Aorta (tissue), 5 donors: ENCODE measurements around the gene PPM1D. TPM values are rescaled to one million over a fixed set of nuclear protein-coding genes. Genes with fewer than 3 reads are reported as not detected.

Experiments
- ATAC-seq: fragments of 200-7000 bp; cut with Tn5 transposase; one replicate; pipeline ENCODE4 v1.9.1; 2022; ENCODE audit warnings: moderate library complexity; ENCODE audit not compliant: low FRiP score
- DNase-seq, 2 donors: peaks; one replicate each; pipeline ENCODE4 v3.0.0-alpha.2; 2020
- H3K27ac ChIP-seq, 2 donors: one replicate each; pipeline ENCODE4 v1.5.1; 2013; ENCODE audit warnings: low read length in 2 of 2, mild to moderate bottlenecking in 2 of 2, moderate library complexity in 2 of 2, control low read depth in 1 of 2, inconsistent platforms in 1 of 2, low read depth in 1 of 2
- H3K27me3 ChIP-seq, 2 donors: one replicate each; pipeline ENCODE4 v1.6.1; 2013; ENCODE audit warnings: control low read depth in 1 of 2, low read length in 1 of 2, mild to moderate bottlenecking in 1 of 2, moderate library complexity in 1 of 2; ENCODE audit not compliant: insufficient read depth in 2 of 2, control insufficient read depth in 1 of 2
- H3K36me3 ChIP-seq, 2 donors: one replicate each; pipeline ENCODE4 v1.6.1; 2013; ENCODE audit warnings: control low read depth in 1 of 2, low read length in 1 of 2, mild to moderate bottlenecking in 1 of 2; ENCODE audit not compliant: insufficient read depth in 2 of 2, control insufficient read depth in 1 of 2
- H3K4me1 ChIP-seq, 2 donors: one replicate each; pipeline ENCODE4 v1.6.1; 2013; ENCODE audit warnings: low read length in 2 of 2, control low read depth in 1 of 2, mild to moderate bottlenecking in 1 of 2, moderate library complexity in 1 of 2; ENCODE audit not compliant: insufficient read depth in 2 of 2, control insufficient read depth in 1 of 2
- H3K4me3 ChIP-seq, 2 donors: one replicate each; pipeline ENCODE4 v1.5.1; 2013; ENCODE audit warnings: low read length in 2 of 2, control low read depth in 1 of 2, mild to moderate bottlenecking in 1 of 2
- H3K9me3 ChIP-seq: one replicate; pipeline ENCODE4 v1.6.1; 2013; ENCODE audit warnings: mild to moderate bottlenecking, low read length; ENCODE audit not compliant: control insufficient read depth
- WGBS, 2 donors: extraction: QIAGEN DNeasy Blood & Tissue Kit; methylation state at CpG; one replicate each; pipeline ENCODE4 v1.1.7; 2013; 5-methylcytosine and 5-hydroxymethylcytosine counted together
- intact Hi-C, 2 donors: fragments of 100-400 bp; cut with DNase I; formaldehyde crosslinking; loops; one replicate each; pipeline versions ENCODE4 v1.14.2 to v1.15.0; 2022
- polyA plus RNA-seq, 2 donors: library from polyadenylated mRNA; stranded (reverse); fragments of 200-250 nt; gene quantifications; one replicate each; pipeline ENCODE4 v1.2.3, GENCODE V29; 2013
- total RNA-seq, 2 donors: library from RNA; stranded (reverse); fragmentation: NEBNext Ultra II Directional; extraction: Animal tissue kit (Norgen Biotek cat#: 25700); gene quantifications; one replicate each; pipeline ENCODE4 v1.2.1, GENCODE V29; 2021
- donor health status: healthy with polysubstance abuse.
- donor health status: Bipolar disorder and iron deficiency.
- donor health status: DM: no; HTN: no; CAD: no.
- donor health status: DM: no; HTN: no; CAD: no.
- donor health status: DM: yes; HTN: yes; CAD: no.

PPM1D gene
- total and polyA plus RNA-seq, 4 donors: 2.0 to 16.0 (median 10.1) TPM

- WGBS, 2 donors: 90 to 97% methylated on average over 2 of the region's 2 CpGs
- intact Hi-C loops: no loop called here
- Histone ChIP-seq H3K36me3 (no peaks in the 10 kb centered on the region), H3K4me1 (no peaks in the 10 kb centered on the region), H3K9me3 (no peaks in the 10 kb centered on the region), H3K27ac (no peak overlapping the region), H3K4me3 (no peak overlapping the region), H3K27me3 (no peaks in the 10 kb centered on the region)
- ATAC-seq (no peak), DNase-seq (no peak)
Measured at GRCh38 chr17:60712675-60713074, 112.7 kb downstream of the PPM1D start.

- H3K36me3 ChIP-seq: no peaks in the 10 kb centered on the region
- no peaks in the 10 kb centered on the region for H3K4me1 ChIP-seq
- H3K27me3 ChIP-seq: no peaks in the 10 kb centered on the region
- no peaks in the 10 kb centered on the region for H3K9me3 ChIP-seq
- no peak for DNase-seq
- intact Hi-C loops: no loop called here
- no peak for ATAC-seq
- WGBS, 2 donors: 95 to 97% methylated on average over 2 of the region's 2 CpGs
- H3K4me3 ChIP-seq: no peak overlapping the region
- no peak overlapping the region for H3K27ac ChIP-seq
Measured at GRCh38 chr17:60713608-60714007, 113.6 kb downstream of the PPM1D start.

Other genes starting within 250 kb of the PPM1D start
- gene USP32, start 208.1 kb upstream of the PPM1D start, total RNA-seq: 10 to 100 TPM; 53.7 to 57.7 TPM
- 10 to 100 TPM in 1 of 2 donors, 1 to 10 TPM in 1; 9.1 to 10.9 TPM for gene USP32, start 208.1 kb upstream of the PPM1D start, polyA plus RNA-seq
- not detected for gene CHCT1, start 177.7 kb upstream of the PPM1D start, total RNA-seq
- gene CHCT1, start 177.7 kb upstream of the PPM1D start, polyA plus RNA-seq: not detected
- 10 to 100 TPM; 40.4 to 49.3 TPM for gene APPBP2, start 74.0 kb upstream of the PPM1D start, total RNA-seq
- 1 to 10 TPM; 4.5 to 8.9 TPM for gene APPBP2, start 74.0 kb upstream of the PPM1D start, polyA plus RNA-seq
- gene BCAS3, start 77.7 kb downstream of the PPM1D start, total RNA-seq: 10 to 100 TPM; 34.3 to 47.6 TPM
- gene BCAS3, start 77.7 kb downstream of the PPM1D start, polyA plus RNA-seq: 10 to 100 TPM; 11.6 to 20.5 TPM